OCI-LY7 (cell line): ENCODE data around the gene RFX2.

Experiments used
- EZH2phosphoT487 ChIP-seq: fragments of 200-600 bp; sonication (generic); IDR thresholded peaks from 2 replicates; pipeline ENCODE4 v1.6.1; 2018; ENCODE audit warnings: low read depth, borderline replicate concordance, mild to moderate bottlenecking, mixed run types, antibody characterized with exemption, low read length, moderate library complexity, mixed read lengths
- TF ChIP-seq, protein P1 (sequence below): fragments of 200-600 bp; sonication (generic); conservative IDR thresholded peaks from 2 replicates; pipeline ENCODE4 v1.5.1; 2014; ENCODE audit warnings: mild to moderate bottlenecking, antibody characterized with exemption, low read length, moderate library complexity, mixed read lengths

DNA sequence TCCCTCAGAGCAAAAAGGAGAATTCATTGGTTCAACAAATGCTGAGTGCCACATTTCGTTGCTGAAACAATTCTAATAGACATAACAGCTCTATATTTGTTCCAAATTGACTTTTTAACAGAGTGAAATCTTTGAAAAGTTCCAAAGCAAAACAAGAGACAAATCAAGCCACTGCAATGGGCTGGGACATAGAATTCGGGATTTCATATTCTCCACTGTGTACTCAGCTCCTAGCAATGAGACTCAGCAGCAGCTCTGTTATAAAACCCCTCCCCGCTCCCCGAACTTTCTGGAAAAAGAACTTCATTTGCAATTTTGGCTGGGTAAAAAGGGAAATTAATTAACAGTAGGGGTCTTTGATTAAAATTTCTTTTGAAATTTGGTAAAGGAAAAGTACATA, 11.3 kb downstream of the RFX2 start:
- TF ChIP-seq EZH2phosphoT487, result no peak
- TF ChIP-seq, protein P1, sequence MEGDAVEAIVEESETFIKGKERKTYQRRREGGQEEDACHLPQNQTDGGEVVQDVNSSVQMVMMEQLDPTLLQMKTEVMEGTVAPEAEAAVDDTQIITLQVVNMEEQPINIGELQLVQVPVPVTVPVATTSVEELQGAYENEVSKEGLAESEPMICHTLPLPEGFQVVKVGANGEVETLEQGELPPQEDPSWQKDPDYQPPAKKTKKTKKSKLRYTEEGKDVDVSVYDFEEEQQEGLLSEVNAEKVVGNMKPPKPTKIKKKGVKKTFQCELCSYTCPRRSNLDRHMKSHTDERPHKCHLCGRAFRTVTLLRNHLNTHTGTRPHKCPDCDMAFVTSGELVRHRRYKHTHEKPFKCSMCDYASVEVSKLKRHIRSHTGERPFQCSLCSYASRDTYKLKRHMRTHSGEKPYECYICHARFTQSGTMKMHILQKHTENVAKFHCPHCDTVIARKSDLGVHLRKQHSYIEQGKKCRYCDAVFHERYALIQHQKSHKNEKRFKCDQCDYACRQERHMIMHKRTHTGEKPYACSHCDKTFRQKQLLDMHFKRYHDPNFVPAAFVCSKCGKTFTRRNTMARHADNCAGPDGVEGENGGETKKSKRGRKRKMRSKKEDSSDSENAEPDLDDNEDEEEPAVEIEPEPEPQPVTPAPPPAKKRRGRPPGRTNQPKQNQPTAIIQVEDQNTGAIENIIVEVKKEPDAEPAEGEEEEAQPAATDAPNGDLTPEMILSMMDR, result no peak
